OCI-LY7 (cell line): ENCODE results near the gene SLC26A9. TPM values are rescaled to one million over a fixed set of nuclear protein-coding genes. Genes with fewer than 3 reads are reported as not detected.
"Not testable (repeated sequence)": the region's sequence is repeated elsewhere in the genome, so short reads cannot be mapped to it uniquely, and the experiment has no call there.

Source experiments
- BruUV-seq: library from RNA; stranded (reverse); fragments of 400-500 nt; replicated peaks from 2 replicates; lab custom pipeline; 2021; lab: Mats Ljungman, UMichigan
- CTCF ChIA-PET: fragments of 300-600 bp; sonication (Branson Sonifier 250); formaldehyde crosslinking; loops from one replicate; lab custom pipeline; 2022; ENCODE audit warnings: antibody characterized with exemption; ENCODE audit not compliant: unreplicated experiment; lab: Charles Lee
- POLR2A ChIA-PET: fragments of 300-600 bp; sonication (Branson Sonifier 250); formaldehyde crosslinking; loops from one replicate; lab custom pipeline; 2022; ENCODE audit warnings: antibody characterized with exemption; lab: Charles Lee
- DNase-seq: peaks from one replicate; pipeline ENCODE4 v3.0.0-alpha.2; 2015; ENCODE audit warnings: low spot score
- H2AFZ ChIP-seq: fragments of 200-600 bp; sonication (generic), shearing (Covaris generic); 2 replicates; pipeline ENCODE4 v1.6.1; 2014; ENCODE audit warnings: mild to moderate bottlenecking, antibody characterized with exemption, low read length, moderate library complexity
- H3K27ac ChIP-seq: fragments of 200-600 bp; sonication (generic); 2 replicates; pipeline ENCODE4 v1.5.1; 2014; ENCODE audit warnings: mixed run types, low read depth, mild to moderate bottlenecking, moderate library complexity, low read length, inconsistent platforms; ENCODE audit not compliant: poor library complexity, severe bottlenecking
- H3K36me3 ChIP-seq: fragments of 200-600 bp; sonication (generic); 2 replicates; pipeline ENCODE4 v1.6.1; 2014; ENCODE audit warnings: mild to moderate bottlenecking, antibody characterized with exemption, low read length, moderate library complexity, mixed read lengths; ENCODE audit not compliant: insufficient read depth
- H3K4me1 ChIP-seq: fragments of 200-600 bp; sonication (generic); 2 replicates; pipeline ENCODE4 v1.5.1; 2014; ENCODE audit warnings: mild to moderate bottlenecking, low read length; ENCODE audit not compliant: insufficient read depth, poor library complexity, severe bottlenecking
- H3K4me2 ChIP-seq: fragments of 200-600 bp; sonication (generic); 2 replicates; pipeline ENCODE4 v1.6.1; 2014; ENCODE audit warnings: mild to moderate bottlenecking, low read length
- H3K4me3 ChIP-seq: fragments of 200-600 bp; sonication (generic); 2 replicates; pipeline ENCODE4 v1.5.1; 2014; ENCODE audit warnings: mild to moderate bottlenecking, low read depth, low read length; ENCODE audit not compliant: poor library complexity, severe bottlenecking
- H3K79me2 ChIP-seq: fragments of 200-600 bp; sonication (generic); 2 replicates; pipeline ENCODE4 v1.6.1; 2016; ENCODE audit warnings: low read depth, mild to moderate bottlenecking, low read length, moderate library complexity, mixed read lengths; ENCODE audit not compliant: insufficient read depth
- H3K9me2 ChIP-seq: fragments of 200-600 bp; sonication (generic); 2 replicates; pipeline ENCODE4 v1.6.1; 2016; ENCODE audit warnings: mild to moderate bottlenecking, low read length, mixed read lengths; ENCODE audit not compliant: insufficient read depth
- H3K9me3 ChIP-seq: fragments of 200-600 bp; sonication (generic); 2 replicates; pipeline ENCODE4 v1.6.1; 2014; ENCODE audit warnings: mild to moderate bottlenecking, mixed run types, low read length, mixed read lengths
- H4K20me1 ChIP-seq: fragments of 200-600 bp; sonication (generic); 2 replicates; pipeline ENCODE4 v1.6.1; 2014; ENCODE audit warnings: mild to moderate bottlenecking, antibody characterized with exemption, low read length, moderate library complexity, mixed read lengths; ENCODE audit not compliant: insufficient read depth
- EZH2phosphoT487 ChIP-seq: fragments of 200-600 bp; sonication (generic); IDR thresholded peaks from 2 replicates; pipeline ENCODE4 v1.6.1; 2018; ENCODE audit warnings: low read depth, borderline replicate concordance, mild to moderate bottlenecking, mixed run types, antibody characterized with exemption, low read length, moderate library complexity, mixed read lengths
- intact Hi-C: fragments of 100-400 bp; cut with micrococcal nuclease; formaldehyde crosslinking; loops from one replicate; pipeline ENCODE4 v1.10.0; 2022; ENCODE audit not compliant: unreplicated experiment
- total RNA-seq, 2 experiments: library from RNA; depleted of rRNA in 1 of 2; stranded (reverse); fragments of >200 nt in 1 of 2; shearing (Covaris generic) in 1 of 2; gene quantifications; 2 replicates each; pipeline ENCODE4 v1.2.3, GENCODE V29; 2014 to 2022
- TF ChIP-seq, protein P1 (sequence below): fragments of 200-600 bp; sonication (generic); conservative IDR thresholded peaks from 2 replicates; pipeline ENCODE4 v1.5.1; 2014; ENCODE audit warnings: mild to moderate bottlenecking, antibody characterized with exemption, low read length, moderate library complexity, mixed read lengths

The SLC26A9 gene
- total RNA-seq, 2 experiments from 2014 or later = not detected

DNA sequence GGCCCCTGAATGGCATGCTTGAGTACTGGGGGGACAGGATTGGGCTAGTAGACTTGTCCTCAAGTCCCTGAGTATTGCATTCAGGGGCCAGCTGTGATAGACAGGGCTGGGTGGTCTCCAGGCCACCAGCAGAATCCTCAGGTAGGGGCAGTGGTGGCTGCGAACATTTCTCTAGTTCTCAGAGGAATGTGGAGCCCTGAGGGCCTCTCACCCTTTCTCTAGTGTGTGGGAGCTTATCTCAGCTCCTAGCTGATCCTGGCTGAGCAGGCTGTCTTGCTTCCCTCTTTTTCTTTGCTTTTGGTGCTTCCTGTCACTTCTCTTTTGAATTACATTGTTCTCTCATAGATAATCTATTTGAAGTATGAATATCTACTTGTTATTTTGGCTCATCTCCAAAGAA, 63.3 kb downstream of the SLC26A9 start:
- intact Hi-C loops = no loop called here
- TF ChIP-seq EZH2phosphoT487 = no peak
- TF ChIP-seq, protein P1, sequence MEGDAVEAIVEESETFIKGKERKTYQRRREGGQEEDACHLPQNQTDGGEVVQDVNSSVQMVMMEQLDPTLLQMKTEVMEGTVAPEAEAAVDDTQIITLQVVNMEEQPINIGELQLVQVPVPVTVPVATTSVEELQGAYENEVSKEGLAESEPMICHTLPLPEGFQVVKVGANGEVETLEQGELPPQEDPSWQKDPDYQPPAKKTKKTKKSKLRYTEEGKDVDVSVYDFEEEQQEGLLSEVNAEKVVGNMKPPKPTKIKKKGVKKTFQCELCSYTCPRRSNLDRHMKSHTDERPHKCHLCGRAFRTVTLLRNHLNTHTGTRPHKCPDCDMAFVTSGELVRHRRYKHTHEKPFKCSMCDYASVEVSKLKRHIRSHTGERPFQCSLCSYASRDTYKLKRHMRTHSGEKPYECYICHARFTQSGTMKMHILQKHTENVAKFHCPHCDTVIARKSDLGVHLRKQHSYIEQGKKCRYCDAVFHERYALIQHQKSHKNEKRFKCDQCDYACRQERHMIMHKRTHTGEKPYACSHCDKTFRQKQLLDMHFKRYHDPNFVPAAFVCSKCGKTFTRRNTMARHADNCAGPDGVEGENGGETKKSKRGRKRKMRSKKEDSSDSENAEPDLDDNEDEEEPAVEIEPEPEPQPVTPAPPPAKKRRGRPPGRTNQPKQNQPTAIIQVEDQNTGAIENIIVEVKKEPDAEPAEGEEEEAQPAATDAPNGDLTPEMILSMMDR = no peak
- Histone ChIP-seq H3K9me2 (no peaks in the 10 kb centered on the region), H3K4me1 (no peaks in the 10 kb centered on the region), H3K9me3 (no peaks in the 10 kb centered on the region), H4K20me1 (no peaks in the 10 kb centered on the region), H3K4me3 (no peak overlapping the region), H2AFZ (no peak overlapping the region), H3K36me3 (no peaks in the 10 kb centered on the region), H3K79me2 (no peaks in the 10 kb centered on the region), H3K4me2 (no peak overlapping the region), H3K27ac (no peak overlapping the region)
- no TSS peak for BruUV-seq
- DNase-seq = no peak
- CTCF ChIA-PET = no interaction called here
- POLR2A ChIA-PET = no interaction called here

DNA sequence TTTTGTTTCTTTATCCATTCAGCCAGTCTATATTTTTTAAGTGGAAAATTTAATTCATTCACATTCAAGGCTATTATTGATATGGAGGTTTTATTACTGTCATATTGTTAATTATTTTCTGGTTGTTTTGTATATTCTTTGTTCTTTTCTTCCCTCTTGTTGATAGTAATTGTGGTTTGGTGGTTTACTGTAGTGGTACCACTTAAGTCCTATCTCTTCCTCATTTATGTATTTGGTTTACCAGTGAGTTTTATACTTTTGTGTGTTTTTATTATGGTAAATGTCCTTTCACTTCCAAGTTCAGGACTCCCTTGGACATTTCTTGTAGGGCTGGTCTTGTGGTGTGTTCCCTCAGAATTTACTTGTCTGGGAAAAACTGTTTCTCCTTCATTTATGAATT, 65.2 kb downstream of the SLC26A9 start:
- H4K20me1 ChIP-seq = no peaks in the 10 kb centered on the region
- no peaks in the 10 kb centered on the region for H3K4me1 ChIP-seq
- no peak overlapping the region for H2AFZ ChIP-seq
- CTCF ChIA-PET = no interaction called here
- DNase-seq = no peak
- H3K9me3 ChIP-seq = no peaks in the 10 kb centered on the region
- H3K9me2 ChIP-seq = no peaks in the 10 kb centered on the region
- intact Hi-C loops = no loop called here
- POLR2A ChIA-PET = no interaction called here
- TF ChIP-seq EZH2phosphoT487 = no peak
- TF ChIP-seq, protein P1 = no peak
- H3K27ac ChIP-seq = no peak overlapping the region
- no TSS peak for BruUV-seq
- no peaks in the 10 kb centered on the region for H3K36me3 ChIP-seq
- no peaks in the 10 kb centered on the region for H3K79me2 ChIP-seq
- H3K4me3 ChIP-seq = no peak overlapping the region
- H3K4me2 ChIP-seq = no peak overlapping the region

DNA sequence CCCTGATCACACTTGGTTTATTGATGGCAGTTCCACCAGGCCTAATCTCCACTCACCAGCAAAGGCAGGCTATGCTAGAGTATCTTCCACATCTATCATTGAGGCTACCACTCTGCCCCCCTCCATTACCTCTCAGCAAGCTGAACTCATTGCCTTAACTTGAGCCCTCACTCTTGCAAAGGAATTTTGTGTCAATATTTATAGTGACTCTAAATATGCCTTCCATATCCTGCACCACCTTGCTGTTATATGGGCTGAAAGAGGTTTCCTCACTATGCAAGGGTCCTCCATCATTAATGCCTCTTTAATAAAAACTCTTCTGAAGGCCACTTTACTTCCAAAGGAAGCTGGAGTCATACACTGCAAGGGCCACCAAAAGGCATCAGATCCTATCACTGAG, 70.1 kb downstream of the SLC26A9 start:
- POLR2A ChIA-PET, BruUV-seq: not testable (repeated sequence)

More for the DNA sequence above, 70.1 kb downstream of the SLC26A9 start:
- H3K36me3 ChIP-seq, H3K4me2 ChIP-seq, H3K27ac ChIP-seq, H3K79me2 ChIP-seq, intact Hi-C loops, H3K4me3 ChIP-seq, H3K9me2 ChIP-seq, H3K9me3 ChIP-seq, H4K20me1 ChIP-seq, H3K4me1 ChIP-seq, H2AFZ ChIP-seq, DNase-seq: not testable (repeated sequence)
- CTCF ChIA-PET = interaction anchor here (0.6 kb wide), 1 partner anchor 708 kb away, joined by 3 read pairs; no protein-coding TSS in a partner anchor
